CD14-positive monocyte (primary cell): ENCODE results near the gene PRCD. TPM values are rescaled to one million over a fixed set of nuclear protein-coding genes. Genes with fewer than 3 reads are reported as not detected.

Experiments
- DNase-seq, 3 donors: peaks; one replicate each; pipeline ENCODE4 v3.0.0-alpha.2; 2011 to 2022
- H2AFZ ChIP-seq: 2 replicates; pipeline ENCODE4 v1.6.0; 2012; ENCODE audit warnings: mild to moderate bottlenecking, low read depth, low read length, inconsistent platforms; ENCODE audit not compliant: insufficient read depth, poor library complexity, severe bottlenecking
- H3K27ac ChIP-seq, 2 donors: 1 replicate in 1 of 2; 2 replicates in 1 of 2; pipeline ENCODE4 v1.5.1; 2012 to 2013; ENCODE audit warnings: low read length in 2 of 2, control low read depth in 1 of 2, inconsistent platforms in 1 of 2, low read depth in 1 of 2, mild to moderate bottlenecking in 1 of 2
- H3K27me3 ChIP-seq, 2 donors: one replicate each; pipeline versions ENCODE4 v1.6.0 to v1.6.1; 2011 to 2013; ENCODE audit warnings: low read length in 2 of 2; ENCODE audit not compliant: control insufficient read depth in 2 of 2, insufficient read depth in 2 of 2
- H3K36me3 ChIP-seq, 2 donors: replicated peaks in 1 of 2; 1 replicate in 1 of 2; 2 replicates in 1 of 2; pipeline versions ENCODE4 v1.5.1 to v1.6.1; 2012 to 2013; ENCODE audit warnings: low read length in 2 of 2, control low read depth in 1 of 2, inconsistent platforms in 1 of 2, mild to moderate bottlenecking in 1 of 2; ENCODE audit not compliant: insufficient read depth in 2 of 2, control insufficient read depth in 1 of 2
- H3K4me1 ChIP-seq, 2 donors: 1 replicate in 1 of 2; 2 replicates in 1 of 2; pipeline versions ENCODE4 v1.5.1 to v1.6.1; 2012 to 2013; ENCODE audit warnings: low read length in 2 of 2, control low read depth in 1 of 2, inconsistent platforms in 1 of 2, mild to moderate bottlenecking in 1 of 2, moderate library complexity in 1 of 2; ENCODE audit not compliant: insufficient read depth in 2 of 2, control insufficient read depth in 1 of 2
- H3K4me2 ChIP-seq: replicated peaks from 2 replicates; pipeline ENCODE3; 2012; ENCODE audit warnings: low read length, moderate library complexity, mild to moderate bottlenecking; ENCODE audit not compliant: poor library complexity, severe bottlenecking; ENCODE audit errors: extremely low read depth
- H3K4me3 ChIP-seq, 3 experiments: fragments of 200-600 bp in 1 of 3; sonication (generic) in 1 of 3; replicated peaks in 1 of 3; 1 replicate in 2 of 3; 2 replicates in 1 of 3; pipeline ENCODE4 v1.5.1; 2011 to 2013; ENCODE audit warnings: low read length in 3 of 3, mild to moderate bottlenecking in 3 of 3, control low read depth in 2 of 3, low read depth in 2 of 3, inconsistent platforms in 1 of 3, moderate library complexity in 1 of 3
- H3K79me2 ChIP-seq: 2 replicates; pipeline ENCODE4 v1.6.0; 2012; ENCODE audit warnings: mild to moderate bottlenecking, control low read depth, inconsistent platforms, low read length, moderate library complexity; ENCODE audit not compliant: insufficient read depth
- H3K9ac ChIP-seq: 2 replicates; pipeline ENCODE4 v1.6.0; 2017; ENCODE audit warnings: low read length, mild to moderate bottlenecking; ENCODE audit not compliant: insufficient read depth, poor library complexity, severe bottlenecking
- H3K9me3 ChIP-seq, 2 donors: replicated peaks in 1 of 2; 1 replicate in 1 of 2; 2 replicates in 1 of 2; pipeline versions ENCODE4 v1.5.1 to v1.6.1; 2012 to 2013; ENCODE audit warnings: low read length in 2 of 2, control low read depth in 1 of 2; ENCODE audit not compliant: control insufficient read depth in 1 of 2, insufficient read depth in 1 of 2
- H4K20me1 ChIP-seq: 2 replicates; pipeline ENCODE4 v1.6.0; 2012; ENCODE audit warnings: mild to moderate bottlenecking, low read length, control low read depth, moderate library complexity; ENCODE audit not compliant: insufficient read depth
- H3K27ac Mint-ChIP-seq, 7 donors: one replicate each; pipeline ENCODE4 v1.8.0; 2020; ENCODE audit warnings: mild to moderate bottlenecking in 7 of 7, mixed read lengths in 7 of 7, moderate library complexity in 6 of 7, inconsistent platforms in 2 of 7
- H3K27me3 Mint-ChIP-seq, 3 donors: one replicate each; pipeline ENCODE4 v1.8.0; 2021 to 2022; ENCODE audit warnings: low read depth in 3 of 3, mild to moderate bottlenecking in 3 of 3, mixed read lengths in 3 of 3, moderate library complexity in 3 of 3, inconsistent platforms in 1 of 3
- H3K36me3 Mint-ChIP-seq, 2 donors: one replicate each; pipeline ENCODE4 v1.8.0; 2020; ENCODE audit warnings: mixed read lengths in 2 of 2, inconsistent platforms in 1 of 2, mild to moderate bottlenecking in 1 of 2
- H3K4me1 Mint-ChIP-seq: one replicate; pipeline ENCODE4 v1.8.0; 2020; ENCODE audit warnings: mild to moderate bottlenecking, mixed read lengths
- H3K4me3 Mint-ChIP-seq, 2 donors: one replicate each; pipeline ENCODE4 v1.8.0; 2020; ENCODE audit warnings: mild to moderate bottlenecking in 2 of 2, mixed read lengths in 2 of 2, moderate library complexity in 1 of 2
- H3K9me3 Mint-ChIP-seq, 7 donors: one replicate each; pipeline ENCODE4 v1.8.0; 2020 to 2022; ENCODE audit warnings: mixed read lengths in 7 of 7, mild to moderate bottlenecking in 6 of 7, moderate library complexity in 6 of 7, inconsistent platforms in 2 of 7
- CTCF ChIP-seq: fragments of 200-600 bp; IDR thresholded peaks from one replicate; pipeline ENCODE4 v1.8.0; 2022; ENCODE audit warnings: antibody characterized with exemption, mild to moderate bottlenecking
- WGBS: methylation state at CpG from one replicate; pipeline ENCODE4 v1.1.5; 2013; ENCODE audit warnings: missing lambda C conversion rate; ENCODE audit not compliant: insufficient coverage; 5-methylcytosine and 5-hydroxymethylcytosine counted together
- intact Hi-C, 2 donors: fragments of 100-400 bp; cut with micrococcal nuclease; formaldehyde crosslinking; loops; one replicate each; pipeline versions ENCODE4 v1.15.0 to v1.15.1; 2023
- polyA plus RNA-seq, 3 donors: library from polyadenylated mRNA; depleted of rRNA in 1 of 3; unstranded in 2 of 3; stranded (reverse) in 1 of 3; fragments of 300-500 nt in 2 of 3; fragments of >200 nt in 1 of 3; fragmentation: Illumina TruSeq in 2 of 3; gene quantifications; 1 replicate in 2 of 3; 2 replicates in 1 of 3; pipeline ENCODE4 v1.2.3, GENCODE V29; 2012 to 2021

Gene PRCD
- polyA plus RNA-seq, 3 donors = not detected

- no peak overlapping the region for H3K4me3 ChIP-seq
- H2AFZ ChIP-seq = no peak overlapping the region
- peaks cover 13% of the 10 kb centered on the region for H3K4me1 Mint-ChIP-seq
- TF ChIP-seq CTCF = no peak
- H3K36me3 ChIP-seq = no peaks in the 10 kb centered on the region
- H3K9ac ChIP-seq = no peak overlapping the region
- H3K9me3 ChIP-seq = no peaks in the 10 kb centered on the region
- peaks cover 0 to 22% of the 10 kb centered on the region in 2 donors for H3K36me3 Mint-ChIP-seq
- no peaks in the 10 kb centered on the region for H3K79me2 ChIP-seq
- WGBS = 96% methylated on average over 10 of the region's 11 CpGs
- no peaks in the 10 kb centered on the region for H3K27me3 ChIP-seq
- H3K4me1 ChIP-seq = peaks cover 4 to 6% of the 10 kb centered on the region in 2 donors
- peaks cover under 1 to 10% (median 5%) of the 10 kb centered on the region in 3 donors for H3K27me3 Mint-ChIP-seq
- no peak overlapping the region for H3K4me3 Mint-ChIP-seq
- no peak overlapping the region for H3K27ac ChIP-seq
- H3K27ac Mint-ChIP-seq = no peak overlapping the region
- no peak for DNase-seq
- H4K20me1 ChIP-seq = peaks cover 4% of the 10 kb centered on the region
- peaks cover 2 to 10% (median 6%) of the 10 kb centered on the region in 7 donors for H3K9me3 Mint-ChIP-seq
- H3K4me2 ChIP-seq = no peak overlapping the region
- intact Hi-C loops = no loop called here
Measured at GRCh38 chr17:76574166-76574565, 34.3 kb downstream of the PRCD start.

DNA sequence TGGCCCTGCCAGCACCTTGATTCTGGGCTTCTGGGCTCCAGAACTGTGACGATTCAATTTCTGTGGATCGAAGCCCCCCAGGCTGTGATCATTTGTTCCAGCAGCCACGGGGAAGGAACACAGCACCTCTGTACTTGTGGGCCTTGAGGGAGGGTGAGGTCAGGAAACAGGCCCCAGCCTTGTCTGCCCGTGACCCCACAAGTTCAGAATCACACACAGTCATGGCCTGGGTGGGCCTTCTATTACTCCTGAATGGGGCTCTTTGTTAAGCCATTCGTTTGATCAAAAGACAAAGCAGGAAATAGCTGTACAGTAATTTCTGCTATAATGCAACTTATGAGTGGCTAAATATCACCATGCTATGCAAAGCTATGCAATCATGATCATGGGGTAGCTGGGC lies 35.7 kb downstream of the PRCD start:
- Mint-ChIP-seq H3K4me3 (no peak overlapping the region), H3K27me3 (peaks cover 0 to 3% (median 1%) of the 10 kb centered on the region in 3 donors), H3K4me1 (peaks cover 24% of the 10 kb centered on the region), H3K27ac (no peak overlapping the region), H3K9me3 (peaks cover 2 to 10% (median 5%) of the 10 kb centered on the region in 7 donors), H3K36me3 (peaks cover 0 to 20% of the 10 kb centered on the region in 2 donors)
- WGBS = 90% methylated on average over 2 of the region's 5 CpGs
- H3K9me3 ChIP-seq = no peaks in the 10 kb centered on the region
- TF ChIP-seq CTCF = no peak
- no peak overlapping the region for H3K27ac ChIP-seq
- no peak overlapping the region for H3K4me3 ChIP-seq
- peaks cover 4% of the 10 kb centered on the region for H4K20me1 ChIP-seq
- H3K27me3 ChIP-seq = no peaks in the 10 kb centered on the region
- peaks cover 17 to 18% of the 10 kb centered on the region in 2 donors for H3K4me1 ChIP-seq
- no peak for DNase-seq
- intact Hi-C loops = no loop called here
- no peak overlapping the region for H2AFZ ChIP-seq
- no peak overlapping the region for H3K4me2 ChIP-seq
- H3K36me3 ChIP-seq = no peaks in the 10 kb centered on the region
- H3K79me2 ChIP-seq = no peaks in the 10 kb centered on the region
- H3K9ac ChIP-seq = no peak overlapping the region
